Stromal cell of bone marrow (primary cell): ENCODE results near the gene CFD.

Experiments used
- DNase-seq: peaks from one replicate; pipeline ENCODE4 v3.0.0-alpha.2; 2012; ENCODE audit warnings: low read depth

The CFD gene

GRCh38 chr19:906480-906879 is 47.0 kb downstream of the CFD start:
- no peak for DNase-seq

DNA sequence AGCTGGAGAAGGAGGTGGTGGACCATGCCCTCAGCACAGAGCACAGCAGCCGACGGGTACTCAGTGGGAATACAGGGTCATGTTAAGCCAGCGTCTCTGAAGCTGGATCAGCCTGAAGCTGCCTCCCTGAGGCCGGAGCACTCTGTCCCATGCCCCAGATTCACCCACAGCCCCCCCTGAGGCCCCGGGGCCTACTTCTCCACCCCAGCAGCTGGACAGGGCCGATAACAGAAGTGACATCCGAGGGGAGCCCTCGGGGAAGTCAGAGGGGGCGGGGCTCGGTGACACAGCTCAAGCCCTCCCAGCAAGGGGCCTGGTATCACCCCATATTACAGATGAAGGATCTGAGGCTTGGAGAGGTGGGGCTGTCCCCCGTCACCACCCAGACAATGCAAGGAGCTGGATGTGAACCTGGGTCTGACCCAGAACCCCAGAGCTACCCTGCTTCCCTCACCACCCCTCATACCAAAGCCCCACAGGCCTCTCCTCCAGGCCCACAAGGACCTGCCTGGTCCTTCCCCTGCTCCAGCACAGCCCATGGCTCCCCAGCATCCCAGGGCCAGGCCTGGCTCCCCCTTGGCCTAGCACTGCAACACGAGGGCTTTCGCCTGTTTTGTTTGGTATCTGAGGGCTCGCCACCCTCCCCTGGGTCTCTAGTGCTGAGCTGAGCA is 47.9 kb downstream of the CFD start:
- DNase-seq = no peak

GRCh38 chr19:911197-912033 is 52.0 kb downstream of the CFD start:
- no peak for DNase-seq

GRCh38 chr19:912181-913079 is 53.0 kb downstream of the CFD start:
- DNase-seq = no peak
